Mesenchymal stem cell (in vitro differentiated cells and primary cell): ENCODE results near the gene DNAJA3.
"Not testable (repeated sequence)": the region's sequence is repeated elsewhere in the genome, so short reads cannot be mapped to it uniquely, and the experiment has no call there.

ENCODE experiments used
- DNase-seq: peaks from one replicate; pipeline ENCODE4 v3.0.0-alpha.2; 2013
- H2AFZ ChIP-seq: one replicate; pipeline ENCODE4 v1.6.1; 2013; ENCODE audit warnings: low read depth, mild to moderate bottlenecking, control low read depth, inconsistent platforms, low read length, moderate library complexity
- H2AK5ac ChIP-seq: 2 replicates; pipeline ENCODE4 v1.6.1; 2013; ENCODE audit warnings: low read length, moderate library complexity, mild to moderate bottlenecking, inconsistent platforms; ENCODE audit not compliant: severe bottlenecking
- H2BK120ac ChIP-seq: one replicate; pipeline ENCODE4 v1.6.1; 2013; ENCODE audit warnings: low read depth, mild to moderate bottlenecking, inconsistent platforms, low read length, moderate library complexity
- H2BK12ac ChIP-seq, 2 experiments: one replicate each; pipeline ENCODE4 v1.6.1; 2013; ENCODE audit warnings: inconsistent platforms in 2 of 2, low read length in 2 of 2, mild to moderate bottlenecking in 2 of 2, moderate library complexity in 2 of 2, control low read depth in 1 of 2
- H2BK15ac ChIP-seq: one replicate; pipeline ENCODE4 v1.6.1; 2013; ENCODE audit warnings: mild to moderate bottlenecking, low read depth, inconsistent platforms; ENCODE audit not compliant: poor library complexity, severe bottlenecking
- H2BK5ac ChIP-seq: 2 replicates; pipeline ENCODE4 v1.6.1; 2013; ENCODE audit warnings: low read depth, mild to moderate bottlenecking, low read length, control low read depth, inconsistent platforms; ENCODE audit not compliant: poor library complexity, severe bottlenecking
- H3K14ac ChIP-seq, 2 experiments: one replicate each; pipeline ENCODE4 v1.6.1; 2013; ENCODE audit warnings: inconsistent platforms in 2 of 2, low read length in 2 of 2, control low read depth in 1 of 2, mild to moderate bottlenecking in 1 of 2, moderate library complexity in 1 of 2
- H3K18ac ChIP-seq, 2 experiments: one replicate each; pipeline ENCODE4 v1.6.1; 2013; ENCODE audit warnings: inconsistent platforms in 2 of 2, low read length in 2 of 2, control low read depth in 1 of 2, low read depth in 1 of 2, mild to moderate bottlenecking in 1 of 2
- H3K23ac ChIP-seq, 2 experiments: one replicate each; pipeline ENCODE4 v1.6.1; 2013; ENCODE audit warnings: inconsistent platforms in 2 of 2, low read length in 2 of 2, mild to moderate bottlenecking in 2 of 2, moderate library complexity in 2 of 2, control low read depth in 1 of 2
- H3K27ac ChIP-seq: 2 replicates; pipeline ENCODE4 v1.5.1; 2013; ENCODE audit warnings: mild to moderate bottlenecking, moderate library complexity, low read length, control low read depth, inconsistent platforms; ENCODE audit not compliant: poor library complexity, severe bottlenecking
- H3K27me3 ChIP-seq, 2 experiments: 2 replicates each; pipeline versions ENCODE4 v1.6.1 to v1.7.0; 2013; ENCODE audit warnings: low read length in 2 of 2, mild to moderate bottlenecking in 2 of 2, moderate library complexity in 2 of 2, control low read depth in 1 of 2, inconsistent platforms in 1 of 2; ENCODE audit not compliant: control insufficient read depth in 1 of 2, insufficient read depth in 1 of 2
- H3K36me3 ChIP-seq, 2 experiments: 2 replicates each; pipeline versions ENCODE4 v1.6.1 to v1.7.0; 2013; ENCODE audit warnings: low read length in 2 of 2, control low read depth in 1 of 2, inconsistent platforms in 1 of 2, low read depth in 1 of 2, mild to moderate bottlenecking in 1 of 2; ENCODE audit not compliant: insufficient read depth in 2 of 2, control insufficient read depth in 1 of 2
- H3K4ac ChIP-seq, 2 experiments: one replicate each; pipeline ENCODE4 v1.6.1; 2013; ENCODE audit warnings: inconsistent platforms in 2 of 2, low read length in 2 of 2, mild to moderate bottlenecking in 2 of 2, moderate library complexity in 2 of 2, control low read depth in 1 of 2, low read depth in 1 of 2
- H3K4me1 ChIP-seq: 2 replicates; pipeline ENCODE4 v1.6.1; 2013; ENCODE audit warnings: low read depth, low read length, control low read depth; ENCODE audit not compliant: control insufficient read depth, insufficient read depth
- H3K4me2 ChIP-seq: 2 replicates; pipeline ENCODE4 v1.6.1; 2013; ENCODE audit warnings: low read length, mild to moderate bottlenecking, inconsistent platforms; ENCODE audit not compliant: poor library complexity, severe bottlenecking
- H3K4me3 ChIP-seq, 2 experiments: 2 replicates each; pipeline versions ENCODE4 v1.5.1 to v1.7.0; 2013; ENCODE audit warnings: low read length in 2 of 2, mild to moderate bottlenecking in 2 of 2, control low read depth in 1 of 2, low read depth in 1 of 2; ENCODE audit not compliant: insufficient read depth in 1 of 2
- H3K79me1 ChIP-seq: replicated peaks from 2 replicates; pipeline ENCODE4 v1.6.1; 2013; ENCODE audit warnings: mild to moderate bottlenecking, control low read depth, low read length, inconsistent platforms; ENCODE audit not compliant: poor library complexity, severe bottlenecking
- H3K9ac ChIP-seq: 2 replicates; pipeline ENCODE4 v1.7.0; 2013; ENCODE audit warnings: mild to moderate bottlenecking, low read length, moderate library complexity
- H3K9me3 ChIP-seq: 2 replicates; pipeline ENCODE4 v1.7.0; 2013; ENCODE audit warnings: mild to moderate bottlenecking, low read length; ENCODE audit not compliant: control insufficient read depth
- H4K8ac ChIP-seq: one replicate; pipeline ENCODE4 v1.6.1; 2013; ENCODE audit warnings: inconsistent platforms, mild to moderate bottlenecking, low read length, moderate library complexity
- H4K91ac ChIP-seq: one replicate; pipeline ENCODE4 v1.6.1; 2013; ENCODE audit warnings: mild to moderate bottlenecking, low read length, inconsistent platforms
- WGBS: methylation state at CpG from one replicate; pipeline ENCODE4 v1.1.7; 2013; ENCODE audit warnings: mixed read lengths; 5-methylcytosine and 5-hydroxymethylcytosine counted together

DNAJA3 gene

GRCh38 chr16:4391631-4392381, 33.9 kb upstream of the DNAJA3 start:
- H4K8ac ChIP-seq, result peak overlapping the region; percentile 46
- 77% methylated on average over 21 of the region's 22 CpGs for WGBS
- H3K4ac ChIP-seq, result peak overlapping the region in 1 of 2 experiments; percentile 34

GRCh38 chr16:4392382-4393239, 33.1 kb upstream of the DNAJA3 start:
- Histone ChIP-seq H3K4me2 (peak overlapping the region; percentile 39), H3K27ac (peak overlapping the region; percentile 52), H2BK5ac (no peak overlapping the region), H3K4me3 (no peak overlapping the region), H3K9ac (peak overlapping the region; percentile 71), H2BK15ac (peak overlapping the region; percentile 56), H4K91ac (peak overlapping the region; percentile 53), H2BK12ac (peak overlapping the region; percentile 6 to 89), H4K8ac (peak overlapping the region; percentile 82), H3K79me1 (peaks cover 2% of the 10 kb centered on the region), H3K36me3 (peaks cover 10 to 39% of the 10 kb centered on the region in 2 experiments), H2AFZ (peak overlapping the region; percentile 1), H3K23ac (peak overlapping the region in 1 of 2 experiments; percentile 20), H3K4me1 (peaks cover 45% of the 10 kb centered on the region), H2AK5ac (peak overlapping the region; percentile 86), H3K14ac (peak overlapping the region in 1 of 2 experiments; percentile 68), H3K18ac (peak overlapping the region; percentile 79 to 81), H3K9me3 (no peaks in the 10 kb centered on the region), H3K4ac (peak overlapping the region; percentile 37 to 77), H3K27me3 (no peaks in the 10 kb centered on the region), H2BK120ac (peak overlapping the region; percentile 74)
- 36% methylated on average over 15 of the region's 27 CpGs for WGBS
- DNase-seq, result no peak

More at GRCh38 chr16:4391631-4392381, 33.9 kb upstream of the DNAJA3 start:
- H3K9ac ChIP-seq, result peak overlapping the region; percentile 71
- no peak overlapping the region for H2AFZ ChIP-seq
- H3K79me1 ChIP-seq, result peaks cover 2% of the 10 kb centered on the region
- H3K23ac ChIP-seq, result no peak overlapping the region
- H2BK12ac ChIP-seq, result peak overlapping the region; percentile 43 to 49
- H3K9me3 ChIP-seq, result no peaks in the 10 kb centered on the region
- H3K4me1 ChIP-seq, result peaks cover 53% of the 10 kb centered on the region
- H2BK15ac ChIP-seq, result peak overlapping the region; percentile 86
- no peaks in the 10 kb centered on the region for H3K27me3 ChIP-seq
- peak overlapping the region; percentile 59 to 79 for H3K18ac ChIP-seq
- H3K27ac ChIP-seq, result no peak overlapping the region
- no peak overlapping the region for H3K4me3 ChIP-seq
- H4K91ac ChIP-seq, result peak overlapping the region; percentile 53
- DNase-seq, result no peak
- H2BK120ac ChIP-seq, result peak overlapping the region; percentile 74
- peak overlapping the region; percentile 86 for H2AK5ac ChIP-seq
- H2BK5ac ChIP-seq, result no peak overlapping the region
- peak overlapping the region in 1 of 2 experiments; percentile 21 for H3K14ac ChIP-seq
- H3K4me2 ChIP-seq, result no peak overlapping the region
- H3K36me3 ChIP-seq, result peaks cover 11 to 41% of the 10 kb centered on the region in 2 experiments

GRCh38 chr16:4393240-4393600, 32.4 kb upstream of the DNAJA3 start:
- Histone ChIP-seq H2BK12ac (peak overlapping the region in 1 of 2 experiments; percentile 89), H3K14ac (peak overlapping the region in 1 of 2 experiments; percentile 19), H3K36me3 (peaks cover 8 to 38% of the 10 kb centered on the region in 2 experiments), H4K91ac (peak overlapping the region; percentile 8), H2AFZ (peak overlapping the region; percentile 1), H3K4me3 (no peak overlapping the region), H3K18ac (peak overlapping the region; percentile 1 to 81), H4K8ac (peak overlapping the region; percentile 82), H3K27me3 (no peaks in the 10 kb centered on the region), H2BK5ac (no peak overlapping the region), H3K4me1 (peaks cover 41% of the 10 kb centered on the region), H2AK5ac (peak overlapping the region; percentile 76), H2BK15ac (peak overlapping the region; percentile 88), H3K79me1 (peaks cover 4% of the 10 kb centered on the region), H3K9me3 (no peaks in the 10 kb centered on the region), H3K4me2 (no peak overlapping the region), H3K23ac (peak overlapping the region in 1 of 2 experiments; percentile 20), H3K9ac (peak overlapping the region; percentile 71), H3K4ac (peak overlapping the region in 1 of 2 experiments; percentile 77), H2BK120ac (peak overlapping the region; percentile 61), H3K27ac (peak overlapping the region; percentile 52)
- DNase-seq, result no peak
- WGBS, result 63% methylated on average over 6 of the region's 6 CpGs

- H2BK120ac ChIP-seq, H3K4me2 ChIP-seq, H2BK5ac ChIP-seq, H4K8ac ChIP-seq, H3K4ac ChIP-seq, H3K27me3 ChIP-seq, H2AK5ac ChIP-seq, H2BK12ac ChIP-seq, H3K79me1 ChIP-seq, H3K23ac ChIP-seq, H3K18ac ChIP-seq, H3K14ac ChIP-seq, H2BK15ac ChIP-seq, H3K9me3 ChIP-seq, H2AFZ ChIP-seq, DNase-seq, H3K4me3 ChIP-seq, H4K91ac ChIP-seq, H3K27ac ChIP-seq: not testable (repeated sequence)
- peaks cover 35% of the 10 kb centered on the region for H3K4me1 ChIP-seq
- peak overlapping the region; percentile 71 for H3K9ac ChIP-seq
- 94% methylated on average over 13 of the region's 15 CpGs for WGBS
- peaks cover 8 to 37% of the 10 kb centered on the region in 2 experiments for H3K36me3 ChIP-seq
Measured at GRCh38 chr16:4393850-4394249, 31.8 kb upstream of the DNAJA3 start.
